Effector CD4-positive, alpha-beta T cell (primary cell): ENCODE data around the gene NRG3.

Experiments
- DNase-seq: peaks from one replicate; pipeline ENCODE4 v3.0.0-alpha.2; 2020

The NRG3 gene

DNA sequence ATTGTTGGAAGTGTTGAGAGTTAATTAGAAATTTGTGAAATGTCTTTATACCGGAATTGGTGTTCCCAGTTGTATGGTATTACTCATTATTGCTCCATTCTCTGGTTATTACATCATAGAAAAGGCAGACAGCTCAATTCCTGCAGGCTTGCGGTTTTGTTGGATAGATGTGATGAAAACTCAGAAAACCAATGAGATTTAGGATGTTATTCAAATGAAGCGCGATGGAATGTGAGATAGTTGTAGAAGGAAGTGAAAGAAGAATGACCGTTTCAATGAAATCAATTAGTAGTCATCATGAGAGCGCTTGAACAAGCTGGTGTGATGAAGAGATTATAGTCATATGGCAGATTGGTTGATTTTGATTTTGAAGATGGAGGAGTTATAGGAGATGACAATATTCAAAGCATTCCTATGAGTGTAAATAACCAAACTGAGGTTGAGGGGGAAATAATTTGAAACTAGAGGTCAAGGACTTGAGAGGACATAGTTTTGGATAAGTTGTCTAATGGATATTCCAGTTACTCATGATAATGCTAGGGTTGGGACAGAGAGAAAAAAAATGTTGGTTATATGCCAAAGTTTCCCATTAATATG lies 991.5 kb downstream of the NRG3 start:
- no peak for DNase-seq

DNA sequence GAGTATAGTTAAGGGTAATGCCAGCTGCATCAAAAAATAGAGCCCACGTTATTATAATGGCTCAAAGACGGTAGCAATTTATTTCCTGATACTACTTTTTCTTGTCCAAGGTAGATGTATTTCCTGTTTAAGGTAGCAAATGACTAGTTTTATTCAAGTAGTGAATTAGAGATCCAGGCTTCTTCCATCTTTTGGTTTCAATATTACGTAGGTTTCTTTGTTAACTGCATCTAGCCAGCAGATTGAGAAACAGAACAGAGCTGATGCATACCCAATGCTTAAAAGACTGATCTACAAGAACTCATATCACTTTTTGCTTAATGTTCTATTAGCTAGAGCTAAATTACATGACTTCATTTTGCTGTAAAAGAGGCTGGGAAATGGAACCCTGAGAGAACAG lies 992.1 kb downstream of the NRG3 start:
- DNase-seq: no peak

DNA sequence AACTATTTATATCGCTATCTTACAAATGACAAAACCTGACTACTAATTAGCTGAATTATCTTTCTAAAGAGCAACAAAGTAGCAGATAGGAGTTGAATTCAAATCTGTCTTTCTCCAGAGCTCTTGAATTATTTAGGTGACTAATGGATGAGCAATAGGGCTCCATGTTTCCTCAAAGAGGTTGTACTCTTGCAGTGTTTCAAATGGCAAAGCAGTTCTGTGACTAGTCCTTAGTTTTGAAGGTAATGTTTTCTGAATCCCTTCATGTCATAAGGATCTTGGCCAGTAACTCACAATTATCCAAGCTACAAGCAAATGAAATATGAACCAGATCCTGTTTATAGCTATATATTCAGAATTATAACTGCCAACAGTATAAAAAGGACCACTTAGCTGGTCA lies 999.7 kb downstream of the NRG3 start:
- no peak for DNase-seq

DNA sequence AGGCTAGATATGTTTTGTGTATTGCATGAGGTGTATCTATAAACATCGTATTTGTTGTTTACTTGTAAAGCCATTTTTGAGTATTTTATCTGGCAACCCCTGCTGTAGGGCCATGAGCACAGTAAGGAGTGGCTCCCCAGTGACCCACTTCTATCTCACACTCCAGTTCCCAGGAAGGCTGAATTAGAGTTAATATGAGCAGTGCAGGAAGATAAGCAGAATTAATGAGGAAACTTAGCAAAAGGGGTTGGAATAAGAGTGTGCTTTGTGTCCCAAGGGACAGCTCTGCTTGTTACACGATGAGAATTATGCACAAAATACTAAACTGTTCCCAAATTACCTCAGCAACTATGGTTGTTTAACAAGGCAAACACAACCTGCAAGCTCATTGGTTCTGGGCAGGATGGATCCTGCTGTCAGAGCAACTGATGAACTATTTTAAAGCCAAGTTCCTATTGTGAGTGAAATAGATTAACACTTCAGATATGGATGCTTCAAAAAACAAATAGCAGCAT lies 1005.8 kb downstream of the NRG3 start:
- DNase-seq: no peak

DNA sequence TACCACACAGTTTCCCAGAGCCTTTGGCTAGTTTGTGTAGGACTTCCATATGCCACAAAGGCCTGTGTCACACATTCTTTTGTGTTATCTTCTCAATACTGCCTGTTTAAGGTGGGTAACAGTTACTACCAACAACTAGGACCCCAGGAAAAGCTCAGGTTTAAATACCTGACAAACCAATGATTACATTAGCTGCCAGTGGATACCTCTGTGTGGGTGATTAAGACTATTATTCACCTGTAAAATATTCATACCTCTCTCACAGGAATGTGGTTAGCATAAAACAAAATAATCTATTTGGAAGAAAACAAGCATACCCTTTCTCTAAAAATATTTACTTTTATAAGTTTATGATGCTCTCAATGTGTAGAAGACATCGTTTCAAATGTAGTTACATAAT lies 1007.7 kb downstream of the NRG3 start:
- DNase-seq: no peak

DNA sequence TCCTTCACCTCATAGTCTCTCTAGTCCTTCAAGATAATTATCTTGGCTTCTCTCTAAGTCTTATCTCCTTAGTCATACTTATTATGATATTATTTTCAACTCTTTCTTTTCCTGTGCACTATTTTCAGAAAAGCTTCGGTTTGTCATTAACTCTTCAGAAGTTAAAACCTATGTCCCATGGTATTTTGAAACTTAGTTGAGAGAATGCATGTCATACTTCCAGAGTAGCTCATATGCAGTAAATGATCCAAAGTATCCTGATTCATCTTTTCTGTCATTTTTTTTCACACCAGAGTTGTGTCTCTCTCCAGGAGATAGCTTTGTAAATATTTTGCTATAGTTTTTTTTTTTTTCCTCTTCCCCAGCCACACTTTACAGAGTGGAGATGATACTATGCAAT lies 1008.6 kb downstream of the NRG3 start:
- DNase-seq: no peak

DNA sequence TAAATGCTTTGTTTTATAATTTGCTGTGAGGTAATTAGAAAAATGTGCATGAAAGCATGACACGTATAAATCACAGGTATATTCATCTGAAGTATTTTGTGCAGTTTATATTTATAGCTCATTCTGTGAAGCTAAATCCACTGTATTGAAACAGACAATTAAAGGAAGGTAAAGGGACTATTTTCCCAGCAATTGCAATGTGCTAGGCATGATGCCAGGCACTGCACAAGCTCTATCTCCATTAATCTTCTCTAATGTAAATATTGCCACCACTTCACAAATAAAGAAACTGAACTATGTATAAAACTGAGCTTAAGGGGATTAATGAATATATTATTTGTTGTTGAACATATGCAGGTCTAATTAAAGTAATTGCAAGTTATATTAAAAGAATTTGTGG lies 1012.5 kb downstream of the NRG3 start:
- DNase-seq: no peak

DNA sequence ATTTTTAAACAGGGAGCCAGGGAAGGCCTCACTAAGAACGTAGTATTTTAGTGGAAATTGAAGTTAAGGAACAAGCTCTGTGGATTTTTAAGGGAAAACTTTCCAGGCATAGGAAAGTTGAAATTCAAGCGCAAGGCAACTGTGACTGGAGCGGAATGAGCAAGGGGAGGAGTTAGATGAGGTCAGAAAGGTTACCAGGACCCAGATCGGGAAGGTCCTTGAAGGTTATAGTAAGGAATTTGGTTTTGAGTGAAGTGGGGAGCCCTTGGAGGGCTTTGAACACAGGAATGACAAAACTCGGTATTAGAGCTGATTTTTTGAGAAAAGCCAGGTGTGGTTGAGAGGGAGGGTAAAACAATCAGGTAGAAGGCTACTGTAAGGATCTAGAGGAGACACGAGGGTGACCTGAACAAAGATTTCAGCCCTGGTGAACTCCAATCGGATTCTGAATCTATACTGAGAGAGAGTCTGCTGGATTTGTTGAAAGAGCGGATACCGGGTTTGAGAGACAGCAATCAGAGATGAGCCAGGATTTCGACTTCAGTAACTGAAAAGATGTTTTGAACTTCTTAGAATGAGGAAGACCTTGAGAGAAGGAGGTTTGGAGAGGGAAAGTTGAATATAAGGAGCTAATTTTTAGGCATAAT lies 1013.9 kb downstream of the NRG3 start:
- DNase-seq: no peak

DNA sequence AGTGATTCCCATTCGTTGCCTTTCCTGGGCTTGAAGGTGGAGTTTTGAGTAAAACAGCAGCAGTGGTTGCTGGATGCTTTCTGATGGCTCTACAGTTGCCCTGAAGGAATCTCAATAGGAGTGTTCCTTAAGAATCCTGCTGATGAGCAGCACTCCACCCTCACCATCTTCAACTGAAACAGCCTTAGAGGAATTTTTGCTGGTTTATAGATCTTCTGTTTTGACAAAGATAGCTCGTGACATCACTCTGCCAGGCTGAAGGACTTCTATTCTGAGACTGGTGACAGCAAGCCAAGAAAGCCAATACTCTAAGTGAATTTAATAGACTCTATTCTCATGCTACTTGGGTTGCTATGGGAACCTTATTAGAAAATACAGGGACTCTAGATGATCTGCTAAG lies 1014.7 kb downstream of the NRG3 start:
- DNase-seq: no peak

DNA sequence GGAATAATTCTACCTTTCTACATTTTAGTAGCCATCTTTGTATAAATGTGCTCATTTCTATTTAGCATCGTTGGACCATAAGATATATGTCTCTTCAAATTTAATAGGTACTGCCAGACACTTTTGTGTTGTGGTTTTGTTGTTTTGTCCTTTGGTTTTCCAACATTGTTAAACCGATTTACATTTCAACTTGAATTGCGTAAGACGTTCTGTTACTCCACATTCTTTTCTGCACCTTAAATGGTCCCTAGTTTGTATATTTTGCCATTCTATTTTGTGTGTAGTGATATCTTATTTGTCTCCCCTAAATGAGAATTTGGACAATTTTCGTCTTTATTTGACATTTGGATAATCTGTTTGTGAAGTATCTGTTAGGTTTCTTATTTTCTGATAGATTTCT lies 1015.6 kb downstream of the NRG3 start:
- no peak for DNase-seq

DNA sequence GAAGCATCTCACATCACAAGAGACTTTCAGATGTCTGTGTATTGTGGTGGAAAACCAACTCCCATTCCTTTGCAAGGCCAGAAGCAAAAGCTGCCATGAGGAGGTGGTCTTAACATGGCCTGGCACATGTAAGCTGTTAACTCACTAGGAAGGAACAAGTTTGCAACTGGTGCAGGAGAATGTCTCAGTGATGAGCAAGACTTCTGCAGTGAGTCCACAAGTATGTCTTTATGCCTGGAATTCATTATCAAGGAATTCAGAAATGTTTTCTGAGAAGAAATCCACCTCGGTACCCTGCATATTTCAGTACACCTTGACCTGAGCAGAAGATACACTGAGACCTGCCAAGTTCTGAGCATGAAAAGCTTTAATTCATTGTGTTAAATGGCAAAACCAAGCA lies 1033.1 kb downstream of the NRG3 start:
- DNase-seq: no peak

DNA sequence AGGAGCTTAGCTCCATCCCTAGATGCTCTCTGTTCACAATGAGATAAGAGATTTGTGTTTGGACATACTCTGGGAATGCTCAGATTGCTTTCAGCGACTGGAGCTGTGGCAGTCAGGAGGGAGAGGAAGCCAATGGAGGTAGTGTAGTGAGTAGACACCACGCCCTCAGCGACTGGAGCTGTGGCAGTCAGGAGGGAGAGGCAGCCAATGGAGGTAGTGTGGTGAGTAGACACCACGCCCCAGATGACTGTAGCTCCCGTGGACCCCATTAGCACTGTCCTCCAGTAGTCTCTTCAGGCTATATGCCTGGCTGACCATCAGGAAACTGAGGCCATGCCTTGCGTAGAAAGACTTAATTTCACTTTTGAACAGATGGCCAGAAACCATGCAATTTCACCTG lies 1033.8 kb downstream of the NRG3 start:
- no peak for DNase-seq

DNA sequence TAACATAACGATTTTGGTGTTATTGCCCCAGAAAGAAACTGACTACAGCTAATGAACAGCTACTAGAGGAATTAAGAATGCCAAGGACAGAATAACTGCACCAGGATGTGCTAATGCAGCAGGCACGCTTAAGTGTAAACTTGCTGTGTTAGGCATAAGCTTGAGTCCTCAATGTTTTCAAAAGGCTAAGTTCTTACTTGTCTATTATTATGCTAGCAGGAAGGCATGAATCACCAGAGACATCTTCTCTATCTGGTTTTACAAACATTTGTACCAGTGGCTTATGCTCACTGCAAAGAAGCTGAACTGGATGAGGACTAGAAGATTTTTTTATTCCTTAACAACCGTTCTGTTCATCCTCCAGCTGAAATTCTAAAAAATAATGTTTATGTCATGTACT lies 1035.3 kb downstream of the NRG3 start:
- no peak for DNase-seq

DNA sequence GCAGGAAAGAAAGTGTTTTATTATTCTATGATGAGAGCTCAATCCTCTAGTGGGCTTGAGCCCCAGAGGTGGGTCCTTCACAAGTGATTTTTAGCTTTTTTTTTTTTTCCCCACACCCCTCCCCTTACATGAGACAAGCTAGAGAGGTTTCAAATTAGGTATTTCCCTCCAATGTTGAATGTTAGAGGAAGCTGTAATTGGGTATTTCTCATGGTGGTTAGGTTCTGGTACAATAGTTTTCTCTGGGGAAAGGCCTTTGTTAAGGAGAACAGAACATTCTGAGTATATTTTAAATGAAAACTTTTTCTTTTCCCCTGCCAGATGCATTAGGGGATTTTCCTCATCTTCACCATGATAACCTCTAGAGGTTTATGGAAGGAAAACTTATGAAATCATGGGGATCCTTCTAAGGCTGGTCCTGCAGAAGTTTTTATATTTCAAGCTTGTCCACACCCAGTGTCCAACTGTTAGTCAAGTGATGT lies 1039.7 kb downstream of the NRG3 start:
- no peak for DNase-seq

DNA sequence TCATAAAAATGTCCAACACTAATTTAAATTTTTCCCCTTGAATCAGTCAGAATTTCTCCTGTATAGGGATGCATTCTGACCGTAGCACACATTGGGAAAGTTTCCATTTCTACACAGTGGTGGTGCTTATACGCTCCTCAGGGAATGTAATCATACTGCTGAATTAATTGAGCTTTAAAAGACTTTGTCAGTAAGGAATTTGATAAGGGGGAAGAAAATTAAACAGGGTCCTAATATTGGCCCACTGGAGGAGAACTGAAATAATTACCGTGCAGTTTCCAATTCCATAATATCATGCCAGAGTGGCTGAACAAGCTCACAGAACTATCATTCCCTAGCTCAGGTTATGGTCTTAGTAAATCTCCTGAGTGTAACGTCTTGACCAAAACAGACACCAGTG lies 1041.9 kb downstream of the NRG3 start:
- no peak for DNase-seq

DNA sequence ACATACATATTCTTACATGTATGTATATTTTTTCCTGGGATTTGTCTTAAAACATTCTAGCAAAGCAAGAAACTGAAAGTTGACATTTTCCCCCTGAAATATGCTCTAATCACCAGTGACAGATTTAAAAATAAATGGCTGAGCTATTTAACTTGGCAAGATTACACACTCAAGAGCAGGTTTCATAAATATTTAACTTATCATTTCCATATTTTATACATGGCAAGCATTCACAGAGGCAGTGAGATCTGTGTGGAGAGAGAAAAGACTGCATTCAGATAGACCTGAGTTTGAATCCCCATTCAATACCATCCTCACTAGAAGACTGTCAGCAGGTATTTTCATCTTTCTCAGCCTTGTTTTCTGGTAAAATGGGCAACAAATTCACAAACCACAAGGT lies 1043.0 kb downstream of the NRG3 start:
- no peak for DNase-seq

DNA sequence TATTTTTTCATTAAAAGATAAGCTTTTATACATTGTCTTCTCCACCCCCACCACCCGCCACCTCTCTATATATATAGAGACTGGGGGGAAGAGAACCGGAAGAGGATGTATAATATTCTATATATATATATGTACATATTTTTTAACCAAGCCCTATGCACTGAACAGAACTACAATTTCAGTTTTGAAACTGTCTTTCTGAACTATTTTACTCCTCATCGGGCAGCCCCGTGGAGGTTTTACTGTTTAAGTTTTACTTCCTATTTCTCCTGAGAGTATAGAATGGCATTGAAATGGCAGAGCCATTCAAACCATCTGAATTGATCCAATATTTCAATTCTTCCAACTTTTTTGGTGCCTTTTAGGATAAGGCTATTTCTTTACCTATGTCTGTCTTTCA lies 1047.1 kb downstream of the NRG3 start:
- no peak for DNase-seq

DNA sequence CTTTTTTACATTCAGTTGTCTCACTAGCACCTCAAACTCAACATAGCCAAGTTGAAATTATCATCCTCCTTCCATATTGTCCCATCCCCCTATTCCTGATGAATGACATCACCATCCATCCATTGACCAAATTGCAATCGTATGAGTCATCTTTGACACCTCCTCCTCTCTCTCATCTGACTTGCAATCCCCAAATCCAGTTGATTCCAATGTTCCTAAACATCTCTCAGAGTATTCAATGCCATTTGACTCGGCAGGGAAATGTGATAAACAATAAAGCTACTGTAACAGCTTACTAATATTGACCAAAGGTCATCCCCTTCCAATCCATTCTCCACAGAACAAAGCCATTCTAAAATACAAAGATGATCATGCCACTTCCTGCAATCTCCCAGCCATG lies 1047.8 kb downstream of the NRG3 start:
- no peak for DNase-seq

DNA sequence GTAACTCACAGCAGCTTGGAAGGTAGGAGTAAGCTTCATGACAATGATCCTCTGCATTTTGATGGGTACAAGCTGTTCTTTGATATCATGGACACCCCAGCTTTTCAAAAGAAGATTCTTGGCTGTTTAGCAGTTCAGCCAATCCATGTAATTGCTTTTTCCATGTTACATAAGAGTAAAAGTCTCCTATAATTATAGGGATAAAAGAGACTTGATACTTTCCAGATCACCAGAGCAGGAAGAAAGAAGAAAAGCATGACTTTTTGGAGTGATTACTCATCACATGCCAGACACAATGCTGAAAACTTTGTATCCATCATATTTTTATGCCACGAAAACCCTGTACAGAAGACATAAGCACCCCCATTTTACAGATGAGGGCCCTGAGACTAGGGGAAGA lies 1049.7 kb downstream of the NRG3 start:
- no peak for DNase-seq

DNA sequence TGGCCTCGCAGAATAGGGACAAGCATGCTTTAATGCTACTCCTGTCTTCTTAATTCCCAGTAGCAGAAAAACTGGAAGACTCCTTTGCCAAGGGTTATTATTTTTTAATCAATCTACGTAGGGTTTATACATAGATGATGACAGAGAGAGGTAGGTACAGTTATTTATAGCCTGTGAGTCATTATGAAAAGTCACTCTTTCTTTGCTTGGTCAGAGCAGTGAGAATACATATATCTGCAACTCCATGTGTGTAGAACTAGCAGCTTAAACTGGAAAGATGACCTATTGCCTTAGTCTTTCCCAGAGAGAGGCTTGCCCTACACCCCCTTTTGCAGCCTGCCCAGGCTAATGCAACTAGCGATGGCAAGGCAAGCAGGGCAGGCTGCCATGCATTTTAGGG lies 1050.6 kb downstream of the NRG3 start:
- DNase-seq: no peak

DNA sequence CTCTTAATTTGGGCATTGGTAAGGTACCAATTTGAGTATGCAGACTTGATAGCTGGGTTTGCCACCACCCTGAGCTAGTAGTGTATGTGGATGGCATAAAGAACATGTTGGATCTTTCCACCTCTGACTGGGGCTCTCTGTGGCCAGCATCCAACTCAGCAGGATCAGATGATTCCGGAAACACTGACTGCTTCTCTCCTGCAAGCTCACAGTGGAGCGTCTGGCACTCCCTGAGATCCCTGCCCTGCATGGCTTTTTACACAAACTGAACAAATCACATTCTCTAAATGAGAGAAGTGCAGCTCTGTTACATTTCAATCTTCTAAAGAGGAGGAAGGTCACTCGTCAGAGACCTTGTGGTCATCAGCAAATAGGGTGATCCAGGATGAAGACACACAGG lies 1057.5 kb downstream of the NRG3 start:
- no peak for DNase-seq

DNA sequence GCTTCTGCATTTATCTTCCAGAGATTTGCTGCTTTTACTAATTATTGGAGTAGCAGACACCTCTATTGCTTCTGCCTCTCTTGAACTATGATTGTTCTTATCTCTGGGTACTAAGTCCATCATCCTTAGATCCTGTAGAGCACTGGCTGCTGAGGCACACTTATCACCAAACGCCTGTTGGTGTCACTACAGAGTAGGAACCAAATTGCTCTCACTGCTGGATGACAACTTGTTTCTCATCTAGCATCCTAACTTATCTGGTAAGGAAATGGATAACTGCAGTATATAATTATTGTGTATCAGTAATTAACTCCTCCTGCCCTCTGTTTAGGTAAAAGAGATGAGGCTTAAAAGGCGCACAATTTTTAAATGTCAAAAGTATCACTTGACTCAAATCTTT lies 1059.4 kb downstream of the NRG3 start:
- no peak for DNase-seq

DNA sequence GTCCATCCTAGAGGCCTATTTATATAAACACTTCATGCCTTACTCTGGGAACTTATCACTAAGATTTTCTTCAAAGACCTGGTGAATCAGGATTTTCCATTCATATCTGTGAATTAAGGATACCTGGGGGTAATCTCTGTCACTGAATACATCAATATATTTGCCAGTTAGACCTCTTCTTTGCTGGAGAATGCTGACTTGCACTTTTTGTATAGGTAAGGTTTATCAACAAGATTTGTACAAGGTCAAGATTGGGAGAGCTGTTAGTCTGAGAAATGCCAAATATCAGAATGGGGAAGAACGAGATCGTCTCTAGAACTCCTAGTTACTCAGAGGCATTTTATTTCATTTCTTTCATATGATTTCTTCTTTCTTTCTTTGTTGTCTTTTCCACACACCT lies 1060.0 kb downstream of the NRG3 start:
- DNase-seq: no peak

DNA sequence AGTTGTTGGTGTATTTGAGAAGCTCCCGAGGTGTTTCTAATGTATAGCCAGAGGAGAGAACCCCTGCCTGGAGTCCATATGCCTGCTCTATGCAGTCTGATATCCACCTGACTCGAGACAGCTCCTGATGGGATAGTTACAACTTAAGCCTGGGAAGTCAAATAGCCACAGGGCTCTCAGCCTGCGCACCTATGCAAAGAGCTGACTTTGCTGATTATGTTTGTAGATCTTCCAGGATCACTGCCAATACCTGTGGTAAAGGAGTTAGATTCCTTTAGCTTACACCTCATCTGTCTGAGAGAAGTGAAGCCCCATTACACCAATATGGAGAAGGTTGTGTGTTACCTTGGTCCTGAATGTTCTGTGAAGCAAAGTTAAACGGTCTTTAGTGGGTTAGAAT lies 1063.3 kb downstream of the NRG3 start:
- DNase-seq: no peak
